Smooth muscle cell (in vitro differentiated cells): ENCODE results near the gene DUSP7. TPM values are rescaled to one million over a fixed set of nuclear protein-coding genes. Genes with fewer than 3 reads are reported as not detected.

Experiments used
- DNase-seq: peaks from one replicate; lab custom pipeline; 2025; ENCODE audit not compliant: unreplicated experiment; lab: John Stamatoyannopoulos, UW
- H2AFZ ChIP-seq: fragments of 200-600 bp; sonication (generic); 2 replicates; pipeline ENCODE4 v1.6.0; 2016; ENCODE audit warnings: antibody characterized with exemption, low read depth, mild to moderate bottlenecking
- H3F3A ChIP-seq: fragments of 200-600 bp; sonication (generic); 2 replicates; pipeline ENCODE4 v1.6.0; 2017; ENCODE audit warnings: antibody characterized with exemption, low read depth
- H3K27ac ChIP-seq: fragments of 200-600 bp; sonication (generic); 2 replicates; pipeline ENCODE4 v1.5.1; 2016; ENCODE audit warnings: low read depth, mild to moderate bottlenecking
- H3K27me3 ChIP-seq: fragments of 200-600 bp; sonication (generic); 2 replicates; pipeline ENCODE4 v1.6.1; 2016; ENCODE audit warnings: low read depth, mild to moderate bottlenecking
- H3K36me3 ChIP-seq: fragments of 200-600 bp; sonication (generic); 2 replicates; pipeline ENCODE4 v1.5.1; 2016; ENCODE audit warnings: low read depth
- H3K4me1 ChIP-seq: fragments of 200-600 bp; sonication (generic); 2 replicates; pipeline ENCODE4 v1.5.1; 2016; ENCODE audit warnings: low read depth
- H3K4me2 ChIP-seq: fragments of 200-600 bp; sonication (generic); 2 replicates; pipeline ENCODE4 v1.6.0; 2016; ENCODE audit warnings: mild to moderate bottlenecking
- H3K4me3 ChIP-seq: fragments of 200-600 bp; sonication (generic); 2 replicates; pipeline ENCODE4 v1.5.1; 2016; ENCODE audit warnings: mild to moderate bottlenecking
- H3K79me2 ChIP-seq: fragments of 200-600 bp; sonication (generic); 2 replicates; pipeline ENCODE4 v1.6.0; 2016; ENCODE audit warnings: low read depth, mild to moderate bottlenecking
- H3K9ac ChIP-seq: fragments of 200-600 bp; sonication (generic); 2 replicates; pipeline ENCODE4 v1.6.0; 2016; ENCODE audit warnings: low read depth
- H3K9me3 ChIP-seq: fragments of 200-600 bp; sonication (generic); replicated peaks from 2 replicates; pipeline ENCODE4 v1.5.1; 2016; ENCODE audit warnings: low read depth
- H4K20me1 ChIP-seq: fragments of 200-600 bp; sonication (generic); 2 replicates; pipeline ENCODE4 v1.6.0; 2016; ENCODE audit warnings: low read depth
- WGBS: methylation state at CpG from one replicate; pipeline ENCODE4 v1.1.7; 2016; ENCODE audit warnings: low lambda C conversion rate; 5-methylcytosine and 5-hydroxymethylcytosine counted together
- polyA plus RNA-seq: library from polyadenylated mRNA; unstranded; fragments of >200 nt; fragmentation: Nextera tagmentation; extraction: Ambion mirVana; gene quantifications from 2 replicates; pipeline ENCODE4 v1.2.1, GENCODE V29; 2016
- total RNA-seq: library from RNA; depleted of rRNA; stranded (reverse); fragments of >200 nt; gene quantifications from 2 replicates; pipeline ENCODE4 v1.2.3, GENCODE V29; 2014
- TF ChIP-seq, protein P1 (sequence below): fragments of 200-600 bp; sonication (generic); IDR thresholded peaks from 2 replicates; pipeline ENCODE4 v1.5.1; 2017; ENCODE audit warnings: borderline replicate concordance, mild to moderate bottlenecking, antibody characterized with exemption; ENCODE audit not compliant: insufficient read depth, poor library complexity, severe bottlenecking

Gene DUSP7
- total and polyA plus RNA-seq, 2 experiments from 2014 or later: 12.4 to 26.8 TPM

DNA sequence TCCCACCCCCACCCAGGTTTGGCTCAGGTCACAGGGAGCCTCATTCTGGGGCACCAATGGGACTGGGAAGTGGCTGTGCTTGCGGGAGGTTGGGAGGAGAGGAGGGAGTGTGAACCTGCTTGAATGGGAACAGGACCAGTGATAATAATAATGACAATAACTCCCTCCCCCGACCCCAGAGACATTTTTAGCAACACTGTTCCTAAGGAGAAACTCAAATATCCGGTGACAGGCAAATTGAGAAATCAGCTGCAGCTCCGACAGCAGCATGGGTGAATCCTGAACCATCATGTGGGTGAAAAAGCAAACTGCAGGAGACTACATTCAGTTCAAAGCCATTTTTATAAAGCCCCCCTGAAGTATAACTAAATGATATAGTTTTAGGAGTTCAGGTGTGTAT lies 49.1 kb downstream of the DUSP7 start:
- H3F3A ChIP-seq: no peaks in the 10 kb centered on the region
- H2AFZ ChIP-seq: no peak overlapping the region
- no peaks in the 10 kb centered on the region for H3K27me3 ChIP-seq
- TF ChIP-seq, protein P1, sequence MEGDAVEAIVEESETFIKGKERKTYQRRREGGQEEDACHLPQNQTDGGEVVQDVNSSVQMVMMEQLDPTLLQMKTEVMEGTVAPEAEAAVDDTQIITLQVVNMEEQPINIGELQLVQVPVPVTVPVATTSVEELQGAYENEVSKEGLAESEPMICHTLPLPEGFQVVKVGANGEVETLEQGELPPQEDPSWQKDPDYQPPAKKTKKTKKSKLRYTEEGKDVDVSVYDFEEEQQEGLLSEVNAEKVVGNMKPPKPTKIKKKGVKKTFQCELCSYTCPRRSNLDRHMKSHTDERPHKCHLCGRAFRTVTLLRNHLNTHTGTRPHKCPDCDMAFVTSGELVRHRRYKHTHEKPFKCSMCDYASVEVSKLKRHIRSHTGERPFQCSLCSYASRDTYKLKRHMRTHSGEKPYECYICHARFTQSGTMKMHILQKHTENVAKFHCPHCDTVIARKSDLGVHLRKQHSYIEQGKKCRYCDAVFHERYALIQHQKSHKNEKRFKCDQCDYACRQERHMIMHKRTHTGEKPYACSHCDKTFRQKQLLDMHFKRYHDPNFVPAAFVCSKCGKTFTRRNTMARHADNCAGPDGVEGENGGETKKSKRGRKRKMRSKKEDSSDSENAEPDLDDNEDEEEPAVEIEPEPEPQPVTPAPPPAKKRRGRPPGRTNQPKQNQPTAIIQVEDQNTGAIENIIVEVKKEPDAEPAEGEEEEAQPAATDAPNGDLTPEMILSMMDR: no peak
- no peaks in the 10 kb centered on the region for H4K20me1 ChIP-seq
- H3K4me1 ChIP-seq: peaks cover 35% of the 10 kb centered on the region
- H3K4me2 ChIP-seq: no peak overlapping the region
- no peaks in the 10 kb centered on the region for H3K9me3 ChIP-seq
- WGBS: 79% methylated on average over 4 of the region's 4 CpGs
- H3K9ac ChIP-seq: no peak overlapping the region
- no peak for DNase-seq
- H3K4me3 ChIP-seq: no peak overlapping the region
- no peaks in the 10 kb centered on the region for H3K79me2 ChIP-seq
- no peak overlapping the region for H3K27ac ChIP-seq
- no peaks in the 10 kb centered on the region for H3K36me3 ChIP-seq

DNA sequence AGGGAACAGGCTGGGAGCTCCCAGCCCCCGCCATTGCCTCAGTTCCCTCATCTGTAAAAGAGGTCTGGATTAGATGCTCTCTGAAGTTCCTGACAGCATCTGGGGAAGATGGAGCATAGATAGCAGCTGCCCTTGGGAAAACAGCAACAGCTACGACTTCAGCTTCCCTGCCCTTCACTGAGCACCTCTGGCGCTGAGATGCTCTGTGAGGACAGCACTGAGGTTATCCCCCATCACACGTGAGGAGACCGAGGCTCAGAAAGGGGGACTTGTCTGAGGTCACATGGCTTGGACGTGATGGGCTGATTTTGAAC lies 49.6 kb downstream of the DUSP7 start:
- H4K20me1 ChIP-seq: no peaks in the 10 kb centered on the region
- H3K27ac ChIP-seq: no peak overlapping the region
- peaks cover 40% of the 10 kb centered on the region for H3K4me1 ChIP-seq
- no peaks in the 10 kb centered on the region for H3F3A ChIP-seq
- H3K9me3 ChIP-seq: no peaks in the 10 kb centered on the region
- H3K27me3 ChIP-seq: no peaks in the 10 kb centered on the region
- no peak overlapping the region for H3K4me2 ChIP-seq
- H3K36me3 ChIP-seq: no peaks in the 10 kb centered on the region
- 96% methylated on average over 6 of the region's 6 CpGs for WGBS
- no peak for DNase-seq
- H3K79me2 ChIP-seq: no peaks in the 10 kb centered on the region
- no peak overlapping the region for H3K4me3 ChIP-seq
- no peak overlapping the region for H2AFZ ChIP-seq
- TF ChIP-seq, protein P1: no peak
- H3K9ac ChIP-seq: no peak overlapping the region

DNA sequence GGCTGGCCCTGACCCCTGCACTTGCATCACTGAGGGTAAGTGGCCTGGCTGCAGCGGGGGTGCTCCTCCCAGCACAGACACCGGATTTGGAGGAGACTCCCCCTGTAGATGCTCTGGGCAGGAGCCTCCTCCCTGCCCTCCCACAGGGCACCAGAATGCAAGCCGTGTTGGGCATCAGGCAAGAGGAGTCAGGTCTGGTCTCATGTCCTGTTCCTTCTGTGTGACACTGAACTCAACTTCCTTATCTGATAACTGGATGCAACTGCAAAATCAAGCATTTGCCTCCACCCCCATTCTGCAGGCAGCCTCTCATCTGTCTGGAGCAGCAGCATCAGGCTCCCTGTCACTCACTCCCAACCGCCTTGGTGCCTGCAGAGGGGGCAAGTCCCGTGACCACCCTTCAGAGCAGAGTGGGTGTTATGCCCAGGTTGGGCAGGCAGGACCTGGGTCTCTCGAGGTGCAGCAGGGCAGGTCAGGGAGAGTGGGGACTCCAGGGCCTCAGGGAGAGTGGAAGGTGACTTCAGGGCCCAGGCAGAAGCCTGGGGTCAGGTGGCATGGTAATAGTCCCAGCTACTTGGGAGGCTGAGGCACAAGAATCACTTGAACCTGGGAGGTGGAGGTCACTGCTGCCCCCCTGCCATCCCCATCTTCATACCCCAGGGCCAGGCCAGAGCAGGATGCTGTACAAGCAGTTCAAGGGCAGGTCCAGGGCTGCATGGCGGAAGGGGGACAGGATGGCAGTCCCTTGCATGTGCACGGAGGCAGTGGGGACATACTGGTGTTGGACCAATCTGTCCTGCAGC lies 50.2 kb downstream of the DUSP7 start:
- H2AFZ ChIP-seq: peak overlapping the region; percentile 66
- H3K4me1 ChIP-seq: peaks cover 42% of the 10 kb centered on the region
- H4K20me1 ChIP-seq: no peaks in the 10 kb centered on the region
- H3K4me2 ChIP-seq: peak overlapping the region; percentile 74
- no peak for DNase-seq
- no peaks in the 10 kb centered on the region for H3K36me3 ChIP-seq
- TF ChIP-seq, protein P1: no peak
- no peak overlapping the region for H3K9ac ChIP-seq
- no peaks in the 10 kb centered on the region for H3K9me3 ChIP-seq
- H3K4me3 ChIP-seq: no peak overlapping the region
- no peaks in the 10 kb centered on the region for H3K27me3 ChIP-seq
- no peak overlapping the region for H3K27ac ChIP-seq
- no peaks in the 10 kb centered on the region for H3K79me2 ChIP-seq
- 58% methylated on average over 8 of the region's 8 CpGs for WGBS
- no peaks in the 10 kb centered on the region for H3F3A ChIP-seq

DNA sequence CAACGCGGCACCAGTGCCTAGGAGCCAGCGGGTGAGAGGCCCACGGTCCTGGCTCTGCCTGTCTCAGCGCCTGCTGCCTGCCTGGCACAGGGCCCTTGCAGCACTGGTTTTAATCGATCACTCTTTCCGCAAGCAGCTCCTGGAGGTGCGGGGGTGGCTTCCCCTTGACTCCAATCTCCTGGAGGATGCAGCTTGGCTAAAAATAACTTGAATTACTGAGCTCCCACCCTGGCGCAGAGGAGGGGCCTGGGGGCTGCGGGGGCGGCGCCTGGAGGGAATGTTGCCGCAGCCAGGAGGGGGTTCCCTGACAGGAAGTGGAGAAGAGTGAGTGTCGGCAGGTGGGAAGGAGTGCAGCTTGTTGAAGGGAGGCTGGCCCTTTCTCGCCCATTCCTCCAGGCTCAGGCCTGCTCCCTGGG lies 50.8 kb downstream of the DUSP7 start:
- TF ChIP-seq, protein P1: no peak
- H3K9ac ChIP-seq: no peak overlapping the region
- H3K27me3 ChIP-seq: no peaks in the 10 kb centered on the region
- peak overlapping the region; percentile 74 for H3K4me2 ChIP-seq
- H3K79me2 ChIP-seq: no peaks in the 10 kb centered on the region
- H3F3A ChIP-seq: no peaks in the 10 kb centered on the region
- WGBS: 11% methylated on average over 14 of the region's 15 CpGs
- peak overlapping the region; percentile 66 for H2AFZ ChIP-seq
- no peak overlapping the region for H3K4me3 ChIP-seq
- no peaks in the 10 kb centered on the region for H4K20me1 ChIP-seq
- H3K36me3 ChIP-seq: no peaks in the 10 kb centered on the region
- no peaks in the 10 kb centered on the region for H3K9me3 ChIP-seq
- peaks cover 42% of the 10 kb centered on the region for H3K4me1 ChIP-seq
- no peak for DNase-seq
- no peak overlapping the region for H3K27ac ChIP-seq
